ENCODE data around the gene DNAH17. TPM values are rescaled to one million over a fixed set of nuclear protein-coding genes. Genes with fewer than 3 reads are reported as not detected.

The DNAH17 gene
- polyA plus RNA-seq, 1 of the 3 experiments (the other 2 are of a cell fraction): not detected

DNA sequence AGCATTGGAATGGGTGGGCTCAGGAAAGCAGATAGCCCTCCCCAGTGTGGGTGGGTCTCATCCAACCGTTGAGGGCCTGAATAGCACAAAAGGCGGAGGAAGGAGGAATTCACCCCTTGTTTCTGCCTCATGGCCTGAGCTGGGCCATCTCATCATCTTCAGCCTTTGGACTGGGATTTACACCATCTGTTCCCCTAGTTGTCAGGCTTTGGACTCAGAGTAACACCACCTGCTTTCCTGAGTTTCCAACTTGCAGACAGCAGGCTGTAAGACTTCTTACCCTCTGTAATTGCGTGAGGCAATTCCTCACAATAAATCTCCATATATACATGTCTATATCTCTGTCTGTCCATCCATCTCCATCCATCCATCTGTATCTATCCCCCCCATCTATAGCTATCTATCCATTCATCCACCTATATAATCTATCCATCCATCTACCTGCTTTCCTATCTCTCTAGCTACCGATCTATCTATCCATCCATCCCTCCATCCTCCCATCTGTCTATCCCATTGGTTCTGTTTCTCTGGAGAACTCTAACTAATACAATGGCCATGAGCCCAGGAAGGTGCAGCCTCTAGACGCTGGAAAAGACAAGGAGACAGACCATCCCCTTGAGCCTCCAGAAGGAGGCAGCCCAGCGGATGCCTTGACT lies 21.3 kb downstream of the DNAH17 start:
- no peak overlapping the region for H3K9ac ChIP-seq
- H3K4me1 ChIP-seq (ENCODE audit: control insufficient read depth in 1 of 2, insufficient read depth in 2 of 2, low read depth in 1 of 2, low read length in 1 of 2): peaks cover 3 to 9% of the 10 kb centered on the region in 2 experiments; a peak in 3 of 4 replicates
- H4K20me1 ChIP-seq (ENCODE audit: insufficient read depth): no peaks in the 10 kb centered on the region
- no peak overlapping the region for H3K4me2 ChIP-seq
- H3K27ac ChIP-seq (ENCODE audit: low read depth in 2 of 2, low read length in 1 of 2): no peak overlapping the region
- CTCF ChIA-PET: interaction anchor here (0.6 to 0.9 kb wide), 2 partner anchors 11 to 153 kb away, joined by 3 read pairs; no protein-coding TSS in a partner anchor
- POLR2A ChIA-PET: no interaction called here
- TF ChIP-seq JUND (IDR thresholded peaks at IDR 0.05): no peak
- no peak for TF ChIP-seq MAX (IDR thresholded peaks at IDR 0.05; ENCODE audit: low read depth)
- TF ChIP-seq FOSL2 (IDR thresholded peaks at IDR 0.05; ENCODE audit: borderline replicate concordance, low read depth): no peak
- H3K79me2 ChIP-seq (ENCODE audit: insufficient read depth): no peaks in the 10 kb centered on the region
- DNase-seq: no peak
- H3K9me3 ChIP-seq: no peaks in the 10 kb centered on the region
- no peaks in the 10 kb centered on the region for H3K36me3 ChIP-seq (replicated peaks in 1 of 2; ENCODE audit: control insufficient read depth in 1 of 2, insufficient read depth in 2 of 2, low read length in 1 of 2)
- H2AFZ ChIP-seq (ENCODE audit: low read depth): no peak overlapping the region
- 0 out of 2 replicates have a peak, but pooled peaks cover 9% of the 10 kb centered on the region for H3K27me3 ChIP-seq (ENCODE audit: insufficient read depth)
- H3K9me2 ChIP-seq: no peaks in the 10 kb centered on the region
- no peak overlapping the region for H3K4me3 ChIP-seq (ENCODE audit: low read depth in 2 of 2, low read length in 1 of 2)
- WGBS (ENCODE audit: low lambda C conversion rate): 89% methylated on average over 6 of the region's 6 CpGs
- peaks cover 8% of the 10 kb centered on the region for H3F3A ChIP-seq (replicated peaks; ENCODE audit: insufficient read depth)

- H3K4me2 ChIP-seq: no peak overlapping the region
- 59% methylated on average over 6 of the region's 6 CpGs for WGBS (ENCODE audit: low lambda C conversion rate)
Measured at GRCh38 chr17:78550464-78550863, 26.7 kb downstream of the DNAH17 start.

More at GRCh38 chr17:78550464-78550863, 26.7 kb downstream of the DNAH17 start:
- H4K20me1 ChIP-seq (ENCODE audit: insufficient read depth): no peaks in the 10 kb centered on the region
- no peaks in the 10 kb centered on the region for H3K79me2 ChIP-seq (ENCODE audit: insufficient read depth)
- no peak for DNase-seq
- ChIA-PET POLR2A (no interaction called here), CTCF (interaction anchor here (1.3 to 1.4 kb wide), 2 partner anchors 31 to 54 kb away, joined by 3 to 4 read pairs; no protein-coding TSS in a partner anchor)
- no peaks in the 10 kb centered on the region for H3K36me3 ChIP-seq (replicated peaks in 1 of 2; ENCODE audit: control insufficient read depth in 1 of 2, insufficient read depth in 2 of 2, low read length in 1 of 2)
- H3K9me3 ChIP-seq: peaks cover 10% of the 10 kb centered on the region
- TF ChIP-seq NFIC (IDR thresholded peaks at IDR 0.05; ENCODE audit: borderline replicate concordance) (no peak), NRF1 (IDR thresholded peaks at IDR 0.05; ENCODE audit: low read depth, low read length) (no peak), GATA2 (CRISPR knock-in tag; IDR thresholded peaks at IDR 0.05) (no peak), EZH2phosphoT487 (IDR thresholded peaks at IDR 0.05; ENCODE audit: borderline replicate concordance, low read depth) (no peak), RAD21 (IDR thresholded peaks at IDR 0.05; ENCODE audit: low read length) (no peak), TAF1 (IDR thresholded peaks at IDR 0.05; ENCODE audit: borderline replicate concordance, low read depth, low read length) (no peak), GABPA (IDR thresholded peaks at IDR 0.05; ENCODE audit: low read depth) (no peak), CTCF (IDR thresholded peaks at IDR 0.05) (no peak), POLR2AphosphoS5 (IDR thresholded peaks at IDR 0.05; ENCODE audit: low read depth, low read length) (no peak), FOXJ3 (CRISPR knock-in tag; IDR thresholded peaks at IDR 0.05) (no peak), YY1 (IDR thresholded peaks at IDR 0.05; ENCODE audit: low read depth) (no peak), JUND (IDR thresholded peaks at IDR 0.05) (no peak), MAX (IDR thresholded peaks at IDR 0.05; ENCODE audit: low read depth) (no peak), RXRA (IDR thresholded peaks at IDR 0.05; ENCODE audit: borderline replicate concordance, low read depth) (no peak), RFX5 (IDR thresholded peaks at IDR 0.05; ENCODE audit: low read length) (no peak), USF2 (IDR thresholded peaks at IDR 0.05; ENCODE audit: borderline replicate concordance, low read depth, low read length) (no peak), RCOR1 (IDR thresholded peaks at IDR 0.05; ENCODE audit: low read length) (no peak), SMC3 (IDR thresholded peaks at IDR 0.05; ENCODE audit: low read depth, low read length) (no peak), SIN3A (IDR thresholded peaks at IDR 0.05; ENCODE audit: borderline replicate concordance, low read depth, low read length) (no peak)
- TF ChIP-seq, protein P1, sequence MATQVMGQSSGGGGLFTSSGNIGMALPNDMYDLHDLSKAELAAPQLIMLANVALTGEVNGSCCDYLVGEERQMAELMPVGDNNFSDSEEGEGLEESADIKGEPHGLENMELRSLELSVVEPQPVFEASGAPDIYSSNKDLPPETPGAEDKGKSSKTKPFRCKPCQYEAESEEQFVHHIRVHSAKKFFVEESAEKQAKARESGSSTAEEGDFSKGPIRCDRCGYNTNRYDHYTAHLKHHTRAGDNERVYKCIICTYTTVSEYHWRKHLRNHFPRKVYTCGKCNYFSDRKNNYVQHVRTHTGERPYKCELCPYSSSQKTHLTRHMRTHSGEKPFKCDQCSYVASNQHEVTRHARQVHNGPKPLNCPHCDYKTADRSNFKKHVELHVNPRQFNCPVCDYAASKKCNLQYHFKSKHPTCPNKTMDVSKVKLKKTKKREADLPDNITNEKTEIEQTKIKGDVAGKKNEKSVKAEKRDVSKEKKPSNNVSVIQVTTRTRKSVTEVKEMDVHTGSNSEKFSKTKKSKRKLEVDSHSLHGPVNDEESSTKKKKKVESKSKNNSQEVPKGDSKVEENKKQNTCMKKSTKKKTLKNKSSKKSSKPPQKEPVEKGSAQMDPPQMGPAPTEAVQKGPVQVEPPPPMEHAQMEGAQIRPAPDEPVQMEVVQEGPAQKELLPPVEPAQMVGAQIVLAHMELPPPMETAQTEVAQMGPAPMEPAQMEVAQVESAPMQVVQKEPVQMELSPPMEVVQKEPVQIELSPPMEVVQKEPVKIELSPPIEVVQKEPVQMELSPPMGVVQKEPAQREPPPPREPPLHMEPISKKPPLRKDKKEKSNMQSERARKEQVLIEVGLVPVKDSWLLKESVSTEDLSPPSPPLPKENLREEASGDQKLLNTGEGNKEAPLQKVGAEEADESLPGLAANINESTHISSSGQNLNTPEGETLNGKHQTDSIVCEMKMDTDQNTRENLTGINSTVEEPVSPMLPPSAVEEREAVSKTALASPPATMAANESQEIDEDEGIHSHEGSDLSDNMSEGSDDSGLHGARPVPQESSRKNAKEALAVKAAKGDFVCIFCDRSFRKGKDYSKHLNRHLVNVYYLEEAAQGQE (IDR thresholded peaks at IDR 0.05; ENCODE audit: low read depth, low read length): no peak
- H3F3A ChIP-seq (replicated peaks; ENCODE audit: insufficient read depth): no peaks in the 10 kb centered on the region
- no peak overlapping the region for H3K27ac ChIP-seq (ENCODE audit: low read depth in 2 of 2, low read length in 1 of 2)
- H3K9me2 ChIP-seq: no peaks in the 10 kb centered on the region
- no peaks in the 10 kb centered on the region for H3K4me1 ChIP-seq (ENCODE audit: control insufficient read depth in 1 of 2, insufficient read depth in 2 of 2, low read depth in 1 of 2, low read length in 1 of 2)
- H3K4me3 ChIP-seq (ENCODE audit: low read depth in 2 of 2, low read length in 1 of 2): no peak overlapping the region
- no peak overlapping the region for H2AFZ ChIP-seq (ENCODE audit: low read depth)
- H3K9ac ChIP-seq: no peak overlapping the region
- H3K27me3 ChIP-seq (ENCODE audit: insufficient read depth): no peaks in the 10 kb centered on the region

Data from SK-N-SH (cell line).